HUES6 (cell line): ENCODE results near the gene VEGFB.

Experiments
- H3K27ac ChIP-seq: 2 replicates; pipeline ENCODE4 v1.7.0; 2013; ENCODE audit warnings: low read depth, mild to moderate bottlenecking, low read length, inconsistent platforms
- H3K27me3 ChIP-seq: 2 replicates; pipeline ENCODE4 v1.6.1; 2013; ENCODE audit warnings: low read length; ENCODE audit not compliant: control insufficient read depth, insufficient read depth
- H3K36me3 ChIP-seq: 2 replicates; pipeline ENCODE4 v1.6.1; 2013; ENCODE audit warnings: low read length; ENCODE audit not compliant: control insufficient read depth, insufficient read depth
- H3K4me1 ChIP-seq: 2 replicates; pipeline ENCODE4 v1.6.1; 2013; ENCODE audit warnings: low read length; ENCODE audit not compliant: control insufficient read depth, insufficient read depth
- H3K4me3 ChIP-seq: 2 replicates; pipeline ENCODE4 v1.5.1; 2013; ENCODE audit warnings: low read depth, low read length
- H3K9ac ChIP-seq: one replicate; pipeline ENCODE4 v1.6.1; 2013; ENCODE audit warnings: mild to moderate bottlenecking, low read length
- H3K9me3 ChIP-seq: 2 replicates; pipeline ENCODE4 v1.6.1; 2013; ENCODE audit warnings: low read depth, low read length; ENCODE audit not compliant: control insufficient read depth, insufficient read depth

VEGFB gene

GRCh38 chr11:64232967-64233315 lies 1.4 kb upstream of the VEGFB start:
- H3K36me3 ChIP-seq = peaks cover 7% of the 10 kb centered on the region; the same call in 1 of the 2 replicates
- H3K4me3 ChIP-seq = no peak overlapping the region
- H3K9me3 ChIP-seq = no peaks in the 10 kb centered on the region
- H3K27ac ChIP-seq = no peak overlapping the region
- H3K9ac ChIP-seq = no peak overlapping the region
- H3K4me1 ChIP-seq = peaks cover 11% of the 10 kb centered on the region
- H3K27me3 ChIP-seq = peaks cover 3% of the 10 kb centered on the region; the same call in 1 of the 2 replicates

GRCh38 chr11:64234647-64235379 lies 429 bp downstream of the VEGFB start:
- Histone ChIP-seq H3K4me1 (peaks cover 8% of the 10 kb centered on the region), H3K4me3 (peak overlapping the region; percentile 82), H3K9me3 (no peaks in the 10 kb centered on the region), H3K36me3 (peaks cover 19% of the 10 kb centered on the region), H3K27me3 (peaks cover 3% of the 10 kb centered on the region; the same call in 1 of the 2 replicates), H3K27ac (no peak overlapping the region), H3K9ac (peak overlapping the region; percentile 17)

DNA sequence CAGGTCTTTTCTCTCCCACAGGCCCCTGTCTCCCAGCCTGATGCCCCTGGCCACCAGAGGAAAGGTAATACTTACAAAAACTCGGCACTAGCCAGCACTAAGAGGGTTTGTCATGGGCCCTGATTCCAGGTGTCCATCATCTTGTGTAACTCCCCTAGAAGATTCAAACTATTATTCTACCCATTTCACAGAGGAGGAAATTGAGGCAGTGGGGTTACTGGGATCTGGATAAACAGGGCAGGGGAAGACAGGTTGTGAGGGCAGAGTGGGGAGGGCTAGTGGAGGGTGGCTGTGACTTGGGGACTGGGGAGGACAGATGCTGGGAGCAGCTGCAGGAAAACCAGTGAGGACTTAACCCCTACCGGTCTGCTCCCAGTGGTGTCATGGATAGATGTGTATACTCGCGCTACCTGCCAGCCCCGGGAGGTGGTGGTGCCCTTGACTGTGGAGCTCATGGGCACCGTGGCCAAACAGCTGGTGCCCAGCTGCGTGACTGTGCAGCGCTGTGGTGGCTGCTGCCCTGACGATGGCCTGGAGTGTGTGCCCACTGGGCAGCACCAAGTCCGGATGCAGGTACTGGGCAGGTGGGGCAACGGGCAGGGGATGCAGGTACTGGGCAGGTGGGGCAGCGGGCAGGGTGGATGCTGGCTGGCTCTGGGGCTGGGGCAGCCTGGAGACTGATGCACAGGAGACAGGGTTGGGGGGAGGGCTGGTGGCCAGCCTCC lies 1.2 kb downstream of the VEGFB start:
- peaks cover 15% of the 10 kb centered on the region for H3K4me1 ChIP-seq
- H3K9me3 ChIP-seq = no peaks in the 10 kb centered on the region
- peaks cover 19% of the 10 kb centered on the region for H3K36me3 ChIP-seq
- peaks cover 3% of the 10 kb centered on the region; the same call in 1 of the 2 replicates for H3K27me3 ChIP-seq
- H3K9ac ChIP-seq = peak overlapping the region; percentile 17
- peak overlapping the region; percentile 82 for H3K4me3 ChIP-seq
- H3K27ac ChIP-seq = no peak overlapping the region

GRCh38 chr11:64237484-64237951 lies 3.1 kb downstream of the VEGFB start:
- Histone ChIP-seq H3K27me3 (peaks cover 3% of the 10 kb centered on the region; the same call in 1 of the 2 replicates), H3K4me1 (peaks cover 16% of the 10 kb centered on the region), H3K9ac (no peak overlapping the region), H3K4me3 (no peak overlapping the region), H3K9me3 (no peaks in the 10 kb centered on the region), H3K36me3 (peaks cover 19% of the 10 kb centered on the region), H3K27ac (no peak overlapping the region)

DNA sequence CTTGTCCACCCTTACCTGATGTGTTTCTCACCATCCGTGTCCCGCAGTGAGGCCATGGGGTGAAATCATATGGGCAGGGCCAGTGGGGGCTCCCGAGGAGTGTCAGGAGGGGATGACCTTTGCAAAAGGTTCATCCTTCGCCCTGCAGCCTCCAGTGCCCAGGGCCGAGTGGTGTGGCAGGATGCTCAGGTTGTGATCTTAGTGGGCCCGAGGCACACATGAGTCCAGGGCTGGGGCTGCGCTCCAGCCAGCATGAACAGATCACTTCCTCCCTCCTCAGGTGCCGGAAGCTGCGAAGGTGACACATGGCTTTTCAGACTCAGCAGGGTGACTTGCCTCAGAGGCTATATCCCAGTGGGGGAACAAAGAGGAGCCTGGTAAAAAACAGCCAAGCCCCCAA lies 3.7 kb downstream of the VEGFB start:
- H3K9ac ChIP-seq = no peak overlapping the region
- H3K4me1 ChIP-seq = peaks cover 20% of the 10 kb centered on the region
- no peaks in the 10 kb centered on the region for H3K9me3 ChIP-seq
- no peaks in the 10 kb centered on the region for H3K27me3 ChIP-seq
- no peak overlapping the region for H3K4me3 ChIP-seq
- H3K27ac ChIP-seq = no peak overlapping the region
- peaks cover 21% of the 10 kb centered on the region for H3K36me3 ChIP-seq

- Histone ChIP-seq H3K27ac (no peak overlapping the region), H3K4me3 (no peak overlapping the region), H3K4me1 (peaks cover 18% of the 10 kb centered on the region), H3K27me3 (no peaks in the 10 kb centered on the region), H3K9ac (no peak overlapping the region), H3K9me3 (no peaks in the 10 kb centered on the region), H3K36me3 (peaks cover 30% of the 10 kb centered on the region)
Observed at GRCh38 chr11:64238999-64239398, 4.6 kb downstream of the VEGFB start.

GRCh38 chr11:64239662-64240434 lies 5.5 kb downstream of the VEGFB start:
- peak overlapping the region; percentile 95 for H3K4me3 ChIP-seq
- peak overlapping the region; percentile 92 for H3K9ac ChIP-seq
- peaks cover 18% of the 10 kb centered on the region for H3K4me1 ChIP-seq
- H3K9me3 ChIP-seq = no peaks in the 10 kb centered on the region
- H3K27me3 ChIP-seq = no peaks in the 10 kb centered on the region
- peaks cover 34% of the 10 kb centered on the region for H3K36me3 ChIP-seq
- H3K27ac ChIP-seq = peak overlapping the region; percentile 95

GRCh38 chr11:64240435-64241240 lies 6.3 kb downstream of the VEGFB start, which contains the start of gene FKBP2:
FKBP2 (plus strand) TSS chr11:64241095; CDS start chr11:64242388, 1,293 bp downstream.
- Histone ChIP-seq H3K27ac (peak within 1 kb of the TSS; percentile 95), H3K27me3 (no peaks in the 10 kb centered on the region), H3K9me3 (no peaks in the 10 kb centered on the region), H3K9ac (peak within 1 kb of the TSS; percentile 92), H3K4me1 (peaks cover 23% of the 10 kb centered on the region), H3K4me3 (peak within 1 kb of the TSS; percentile 95), H3K36me3 (peaks cover 37% of the 10 kb centered on the region)

- no peaks in the 10 kb centered on the region for H3K9me3 ChIP-seq
- H3K27ac ChIP-seq = peak overlapping the region; percentile 95
- peak overlapping the region; percentile 95 for H3K4me3 ChIP-seq
- H3K4me1 ChIP-seq = peaks cover 23% of the 10 kb centered on the region
- H3K36me3 ChIP-seq = peaks cover 37% of the 10 kb centered on the region
- H3K9ac ChIP-seq = peak overlapping the region; percentile 92
- no peaks in the 10 kb centered on the region for H3K27me3 ChIP-seq
Observed at GRCh38 chr11:64241241-64241490, 6.8 kb downstream of the VEGFB start.
